Trophoblast cell (in vitro differentiated cells and primary cell): Measurements from ENCODE around the gene C4BPB.

Experiments
- DNase-seq, 2 donors: peaks; one replicate each; pipeline ENCODE4 v3.0.0-alpha.2; 2016
- H2AFZ ChIP-seq: 2 replicates; pipeline ENCODE4 v1.6.1; 2013; ENCODE audit warnings: low read length, moderate library complexity, mild to moderate bottlenecking; ENCODE audit not compliant: insufficient read depth, poor library complexity
- H2AK5ac ChIP-seq: 2 replicates; pipeline ENCODE4 v1.6.1; 2013; ENCODE audit warnings: mild to moderate bottlenecking, low read length
- H2BK120ac ChIP-seq: 2 replicates; pipeline ENCODE4 v1.6.1; 2013; ENCODE audit warnings: low read length, mild to moderate bottlenecking, moderate library complexity; ENCODE audit not compliant: insufficient read depth, poor library complexity
- H2BK12ac ChIP-seq: 2 replicates; pipeline ENCODE4 v1.6.1; 2013; ENCODE audit warnings: mild to moderate bottlenecking, low read length, moderate library complexity
- H2BK5ac ChIP-seq: 2 replicates; pipeline ENCODE4 v1.6.1; 2013; ENCODE audit warnings: low read length, low read depth, moderate library complexity, mild to moderate bottlenecking; ENCODE audit not compliant: poor library complexity
- H3K14ac ChIP-seq: 2 replicates; pipeline ENCODE4 v1.6.1; 2013; ENCODE audit warnings: mild to moderate bottlenecking, low read length
- H3K18ac ChIP-seq: 2 replicates; pipeline ENCODE4 v1.6.1; 2013; ENCODE audit warnings: mild to moderate bottlenecking, low read length
- H3K23ac ChIP-seq: 2 replicates; pipeline ENCODE4 v1.6.1; 2013; ENCODE audit warnings: low read length
- H3K27ac ChIP-seq: 2 replicates; pipeline ENCODE4 v1.5.1; 2013; ENCODE audit warnings: low read depth, mild to moderate bottlenecking, inconsistent platforms, low read length, moderate library complexity
- H3K27me3 ChIP-seq: 2 replicates; pipeline ENCODE4 v1.6.1; 2013; ENCODE audit warnings: inconsistent platforms, mild to moderate bottlenecking, low read length, moderate library complexity; ENCODE audit not compliant: insufficient read depth
- H3K36me3 ChIP-seq, 2 experiments: 1 replicate in 1 of 2; 2 replicates in 1 of 2; pipeline ENCODE4 v1.6.1; 2013; ENCODE audit warnings: low read length in 2 of 2, mild to moderate bottlenecking in 2 of 2, moderate library complexity in 1 of 2; ENCODE audit not compliant: insufficient read depth in 2 of 2, control insufficient read depth in 1 of 2
- H3K4ac ChIP-seq: 2 replicates; pipeline ENCODE4 v1.6.1; 2013; ENCODE audit warnings: low read depth, mild to moderate bottlenecking, low read length, moderate library complexity
- H3K4me1 ChIP-seq, 2 experiments: 1 replicate in 1 of 2; 2 replicates in 1 of 2; pipeline ENCODE4 v1.6.1; 2013; ENCODE audit warnings: low read length in 2 of 2, mild to moderate bottlenecking in 2 of 2, moderate library complexity in 1 of 2; ENCODE audit not compliant: insufficient read depth in 2 of 2, control insufficient read depth in 1 of 2
- H3K4me2 ChIP-seq: 2 replicates; pipeline ENCODE4 v1.6.1; 2013; ENCODE audit warnings: inconsistent platforms, mild to moderate bottlenecking, low read length, moderate library complexity
- H3K4me3 ChIP-seq: 2 replicates; pipeline ENCODE4 v1.5.1; 2013; ENCODE audit warnings: mild to moderate bottlenecking, low read depth, low read length, inconsistent platforms
- H3K79me1 ChIP-seq: one replicate; pipeline ENCODE4 v1.6.1; 2013; ENCODE audit warnings: low read length
- H3K79me2 ChIP-seq: 2 replicates; pipeline ENCODE4 v1.6.1; 2013; ENCODE audit warnings: low read length, mild to moderate bottlenecking; ENCODE audit not compliant: control insufficient read depth, insufficient read depth, poor library complexity
- H3K9ac ChIP-seq: 2 replicates; pipeline ENCODE4 v1.6.1; 2013; ENCODE audit warnings: mild to moderate bottlenecking, low read length
- H3K9me3 ChIP-seq: 2 replicates; pipeline ENCODE4 v1.6.1; 2013; ENCODE audit warnings: low read depth, mild to moderate bottlenecking, control low read depth, inconsistent platforms, low read length; ENCODE audit not compliant: insufficient read depth
- H4K12ac ChIP-seq: 2 replicates; pipeline ENCODE4 v1.6.1; 2013; ENCODE audit warnings: low read depth, mild to moderate bottlenecking, low read length, moderate library complexity
- H4K8ac ChIP-seq: 2 replicates; pipeline ENCODE4 v1.6.1; 2013; ENCODE audit warnings: low read depth, mild to moderate bottlenecking, low read length, moderate library complexity
- H4K91ac ChIP-seq: one replicate; pipeline ENCODE4 v1.6.1; 2013; ENCODE audit warnings: low read depth, mild to moderate bottlenecking, low read length, moderate library complexity
- WGBS: extraction: QIAGEN DNeasy Blood & Tissue Kit; methylation state at CpG from one replicate; pipeline ENCODE4 v1.1.7; 2013; ENCODE audit warnings: missing lambda C conversion rate; ENCODE audit not compliant: insufficient read length, insufficient coverage; ENCODE audit errors: extremely low coverage; 5-methylcytosine and 5-hydroxymethylcytosine counted together

C4BPB gene

DNA sequence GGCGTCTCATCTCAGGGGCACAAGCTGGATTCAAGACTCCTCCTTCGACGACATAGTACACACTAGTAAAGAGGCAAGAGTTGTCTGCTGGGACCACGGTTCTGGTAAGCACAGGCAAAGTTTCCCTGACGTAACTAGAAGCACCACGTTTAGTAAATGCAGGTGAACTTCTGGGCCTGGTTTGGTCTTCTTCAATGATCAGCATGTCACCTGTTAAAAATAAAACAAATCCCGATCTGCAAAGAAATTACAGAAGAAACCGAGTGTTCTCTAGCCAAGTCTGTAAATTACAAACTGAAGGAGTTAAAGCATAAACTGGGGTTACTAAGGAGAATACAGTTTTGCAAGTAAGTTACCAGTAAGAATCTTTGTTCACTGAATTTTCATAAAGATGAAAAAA, 39.1 kb upstream of the C4BPB start:
- Histone ChIP-seq H3K27me3 (no peaks in the 10 kb centered on the region), H3K9me3 (peaks cover 2% of the 10 kb centered on the region), H3K23ac (no peak overlapping the region), H4K8ac (no peak overlapping the region), H2BK120ac (no peak overlapping the region), H2AK5ac (no peak overlapping the region), H3K36me3 (peaks cover 2 to 13% of the 10 kb centered on the region in 2 experiments), H3K79me2 (peaks cover 9% of the 10 kb centered on the region), H3K4ac (no peak overlapping the region), H3K79me1 (peaks cover 18% of the 10 kb centered on the region), H3K27ac (no peak overlapping the region), H2BK5ac (no peak overlapping the region), H3K18ac (no peak overlapping the region), H4K91ac (no peak overlapping the region), H3K9ac (no peak overlapping the region), H4K12ac (no peak overlapping the region), H3K4me3 (no peak overlapping the region), H2AFZ (no peak overlapping the region), H3K4me1 (peaks cover 3 to 12% of the 10 kb centered on the region in 2 experiments), H3K4me2 (no peak overlapping the region), H3K14ac (no peak overlapping the region), H2BK12ac (no peak overlapping the region)
- whole genome bisulfite sequencing, result no CpG with 5 or more reads among the region's 8 CpGs
- no peak for DNase-seq

GRCh38 chr1:207049974-207050391, 38.7 kb upstream of the C4BPB start:
- no peak overlapping the region for H3K18ac ChIP-seq
- H2AK5ac ChIP-seq, result no peak overlapping the region
- H3K4me1 ChIP-seq, result peaks cover 3 to 12% of the 10 kb centered on the region in 2 experiments
- peak overlapping the region; percentile 100 for H3K4me3 ChIP-seq
- no peak overlapping the region for H2BK120ac ChIP-seq
- H4K8ac ChIP-seq, result no peak overlapping the region
- peak overlapping the region; percentile 100 for H3K9ac ChIP-seq
- H3K79me1 ChIP-seq, result peaks cover 18% of the 10 kb centered on the region
- H3K23ac ChIP-seq, result no peak overlapping the region
- peaks cover 2% of the 10 kb centered on the region for H3K9me3 ChIP-seq
- peak overlapping the region; percentile 35 for H2BK5ac ChIP-seq
- H2BK12ac ChIP-seq, result no peak overlapping the region
- no peak overlapping the region for H4K12ac ChIP-seq
- no peak overlapping the region for H4K91ac ChIP-seq
- peaks cover 9% of the 10 kb centered on the region for H3K79me2 ChIP-seq
- peak overlapping the region; percentile 82 for H3K4me2 ChIP-seq
- H3K14ac ChIP-seq, result no peak overlapping the region
- no peak overlapping the region for H2AFZ ChIP-seq
- peak overlapping the region; percentile 74 for H3K27ac ChIP-seq
- H3K36me3 ChIP-seq, result peaks cover 2 to 13% of the 10 kb centered on the region in 2 experiments
- H3K27me3 ChIP-seq, result no peaks in the 10 kb centered on the region
- WGBS, result no CpG with 5 or more reads among the region's 6 CpGs
- H3K4ac ChIP-seq, result no peak overlapping the region
- DNase-seq, result peak; percentile 48 to 77

- H3K27me3 ChIP-seq, result no peaks in the 10 kb centered on the region
These were observed 38.0 kb upstream of the C4BPB start for GRCh38 chr1:207050480-207051190.

DNA sequence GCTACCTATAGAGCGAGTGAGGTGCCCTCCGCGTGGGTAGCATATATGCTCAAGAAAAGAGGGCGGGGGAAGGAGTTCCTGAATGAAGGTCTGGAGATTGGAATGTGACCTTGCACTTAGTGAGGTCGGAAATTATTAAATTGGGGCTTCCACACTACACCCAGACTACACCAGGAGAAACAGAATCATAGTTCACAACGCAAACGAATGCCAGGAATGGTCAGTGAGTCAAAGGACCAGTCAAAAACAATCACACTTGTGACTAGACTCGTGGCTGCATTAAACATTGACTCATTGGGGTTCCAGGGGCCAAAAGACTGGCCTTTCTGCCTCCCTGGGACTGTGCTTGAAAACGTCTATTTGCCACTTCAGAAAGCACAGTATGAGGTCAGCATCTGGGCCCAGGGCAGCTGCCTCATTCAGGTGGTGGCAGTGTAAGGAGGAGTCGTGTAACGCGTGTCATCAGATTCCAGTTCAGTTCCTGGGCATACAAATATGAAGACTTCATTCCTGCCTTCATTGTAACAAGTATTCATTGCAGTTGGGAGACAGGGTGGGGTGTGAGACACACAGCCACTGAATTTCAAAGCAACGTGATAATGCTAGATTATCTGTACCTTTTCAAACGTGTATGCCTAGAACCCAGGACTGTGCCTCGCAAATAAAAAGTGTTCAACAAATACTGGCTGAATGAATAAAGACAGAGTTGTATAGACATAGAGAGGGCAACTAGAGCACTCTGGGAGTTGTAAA, 37.3 kb upstream of the C4BPB start, which contains the start of gene YOD1:
Gene YOD1 (minus strand): TSS at position 18 of the 753 bp plus-strand sequence. CDS start 178 bp downstream, outside the sequence.
- Histone ChIP-seq H4K12ac (peak within 1 kb of the TSS; percentile 46), H3K36me3 (peaks cover 2 to 15% of the 10 kb centered on the region in 2 experiments), H3K27me3 (no peaks in the 10 kb centered on the region), H3K23ac (no peak within 1 kb of the TSS), H2BK120ac (peak within 1 kb of the TSS; percentile 48), H3K4me1 (peaks cover 3 to 12% of the 10 kb centered on the region in 2 experiments), H3K9me3 (peaks cover 2% of the 10 kb centered on the region), H4K8ac (peak within 1 kb of the TSS; percentile 93), H3K79me1 (peaks cover 18% of the 10 kb centered on the region), H3K27ac (peak within 1 kb of the TSS; percentile 74), H3K4me3 (peak within 1 kb of the TSS; percentile 100), H2AK5ac (peak within 1 kb of the TSS; percentile 81), H3K14ac (peak within 1 kb of the TSS; percentile 87), H3K4ac (peak within 1 kb of the TSS; percentile 48), H3K18ac (peak within 1 kb of the TSS; percentile 77), H3K9ac (peak within 1 kb of the TSS; percentile 100), H3K4me2 (peak within 1 kb of the TSS; percentile 91), H2BK12ac (peak within 1 kb of the TSS; percentile 15), H2AFZ (peak within 1 kb of the TSS; percentile 84), H4K91ac (peak within 1 kb of the TSS; percentile 80), H3K79me2 (peaks cover 9% of the 10 kb centered on the region), H2BK5ac (peak within 1 kb of the TSS; percentile 35)
- peak; percentile 80 to 83 for DNase-seq
- WGBS, result no CpG with 5 or more reads among the region's 15 CpGs

More at GRCh38 chr1:207050480-207051190, 38.0 kb upstream of the C4BPB start:
- WGBS, result no CpG with 5 or more reads among the region's 47 CpGs
- peak overlapping the region; percentile 46 for H4K12ac ChIP-seq
- peak overlapping the region; percentile 82 for H3K4me2 ChIP-seq
- peak overlapping the region; percentile 100 for H3K4me3 ChIP-seq
- no peak overlapping the region for H2BK12ac ChIP-seq
- peaks cover 3 to 12% of the 10 kb centered on the region in 2 experiments for H3K4me1 ChIP-seq
- peak overlapping the region; percentile 48 for H3K4ac ChIP-seq
- peak overlapping the region; percentile 77 for H3K18ac ChIP-seq
- peak overlapping the region; percentile 35 for H2BK5ac ChIP-seq
- H4K8ac ChIP-seq, result peak overlapping the region; percentile 93
- peak overlapping the region; percentile 100 for H3K9ac ChIP-seq
- H3K79me2 ChIP-seq, result peaks cover 9% of the 10 kb centered on the region
- DNase-seq, result peak; percentile 91 to 99
- H4K91ac ChIP-seq, result peak overlapping the region; percentile 80
- peak overlapping the region; percentile 74 for H3K27ac ChIP-seq
- peak overlapping the region; percentile 48 for H2BK120ac ChIP-seq
- H3K9me3 ChIP-seq, result peaks cover 2% of the 10 kb centered on the region
- peaks cover 18% of the 10 kb centered on the region for H3K79me1 ChIP-seq
- peak overlapping the region; percentile 87 for H3K14ac ChIP-seq
- H3K36me3 ChIP-seq, result peaks cover 2 to 14% of the 10 kb centered on the region in 2 experiments
- H3K23ac ChIP-seq, result no peak overlapping the region
- H2AK5ac ChIP-seq, result peak overlapping the region; percentile 81
- H2AFZ ChIP-seq, result peak overlapping the region; percentile 84
